ENCODE data around the gene S100A3.

S100A3 gene

DNA sequence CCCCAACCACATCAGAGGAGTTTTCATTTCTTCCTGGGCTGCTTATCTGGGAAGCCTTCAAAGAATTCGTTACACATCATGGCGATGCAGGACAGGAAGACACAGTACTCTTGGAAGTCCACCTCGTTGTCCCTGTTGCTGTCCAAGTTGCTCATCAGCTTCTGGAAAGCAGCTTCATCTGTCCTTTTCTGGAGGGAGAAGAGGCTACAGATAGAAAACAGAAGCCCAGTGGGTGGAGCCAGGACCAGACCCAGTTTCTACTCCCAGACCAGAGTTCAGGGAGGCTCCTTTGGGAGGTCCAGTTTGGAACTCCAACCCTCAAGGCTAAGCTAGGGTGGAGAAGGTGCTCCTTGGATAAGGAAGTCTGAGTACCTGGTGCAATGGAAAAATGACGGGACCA lies 5.3 kb downstream of the S100A3 start:
- TF ChIP-seq FOXM1 (IDR thresholded peaks at IDR 0.05; ENCODE audit: borderline replicate concordance, low read depth), result no peak
- no peak for TF ChIP-seq CEBPB (IDR thresholded peaks at IDR 0.05)
- TF ChIP-seq CREB1 (IDR thresholded peaks at IDR 0.05; ENCODE audit: low read depth), result no peak
- no peak for TF ChIP-seq TAF1 (IDR thresholded peaks at IDR 0.05; ENCODE audit: low read depth)
- TF ChIP-seq, protein P1, sequence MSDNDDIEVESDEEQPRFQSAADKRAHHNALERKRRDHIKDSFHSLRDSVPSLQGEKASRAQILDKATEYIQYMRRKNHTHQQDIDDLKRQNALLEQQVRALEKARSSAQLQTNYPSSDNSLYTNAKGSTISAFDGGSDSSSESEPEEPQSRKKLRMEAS (IDR thresholded peaks at IDR 0.05), result no peak
- no peak for TF ChIP-seq TEAD4 (IDR thresholded peaks at IDR 0.05)
- TF ChIP-seq EP300 (IDR thresholded peaks at IDR 0.05; ENCODE audit: borderline replicate concordance), result no peak
- TF ChIP-seq NFIC (IDR thresholded peaks at IDR 0.05), result no peak
- TF ChIP-seq, protein P2, sequence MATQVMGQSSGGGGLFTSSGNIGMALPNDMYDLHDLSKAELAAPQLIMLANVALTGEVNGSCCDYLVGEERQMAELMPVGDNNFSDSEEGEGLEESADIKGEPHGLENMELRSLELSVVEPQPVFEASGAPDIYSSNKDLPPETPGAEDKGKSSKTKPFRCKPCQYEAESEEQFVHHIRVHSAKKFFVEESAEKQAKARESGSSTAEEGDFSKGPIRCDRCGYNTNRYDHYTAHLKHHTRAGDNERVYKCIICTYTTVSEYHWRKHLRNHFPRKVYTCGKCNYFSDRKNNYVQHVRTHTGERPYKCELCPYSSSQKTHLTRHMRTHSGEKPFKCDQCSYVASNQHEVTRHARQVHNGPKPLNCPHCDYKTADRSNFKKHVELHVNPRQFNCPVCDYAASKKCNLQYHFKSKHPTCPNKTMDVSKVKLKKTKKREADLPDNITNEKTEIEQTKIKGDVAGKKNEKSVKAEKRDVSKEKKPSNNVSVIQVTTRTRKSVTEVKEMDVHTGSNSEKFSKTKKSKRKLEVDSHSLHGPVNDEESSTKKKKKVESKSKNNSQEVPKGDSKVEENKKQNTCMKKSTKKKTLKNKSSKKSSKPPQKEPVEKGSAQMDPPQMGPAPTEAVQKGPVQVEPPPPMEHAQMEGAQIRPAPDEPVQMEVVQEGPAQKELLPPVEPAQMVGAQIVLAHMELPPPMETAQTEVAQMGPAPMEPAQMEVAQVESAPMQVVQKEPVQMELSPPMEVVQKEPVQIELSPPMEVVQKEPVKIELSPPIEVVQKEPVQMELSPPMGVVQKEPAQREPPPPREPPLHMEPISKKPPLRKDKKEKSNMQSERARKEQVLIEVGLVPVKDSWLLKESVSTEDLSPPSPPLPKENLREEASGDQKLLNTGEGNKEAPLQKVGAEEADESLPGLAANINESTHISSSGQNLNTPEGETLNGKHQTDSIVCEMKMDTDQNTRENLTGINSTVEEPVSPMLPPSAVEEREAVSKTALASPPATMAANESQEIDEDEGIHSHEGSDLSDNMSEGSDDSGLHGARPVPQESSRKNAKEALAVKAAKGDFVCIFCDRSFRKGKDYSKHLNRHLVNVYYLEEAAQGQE (IDR thresholded peaks at IDR 0.05; ENCODE audit: low read depth), result no peak
- no peak for TF ChIP-seq ZBTB7A (IDR thresholded peaks at IDR 0.05; ENCODE audit: low read depth)
- no peak for TF ChIP-seq EGR1 (IDR thresholded peaks at IDR 0.05)
- no peak for TF ChIP-seq YY1 (IDR thresholded peaks at IDR 0.05; ENCODE audit: low read depth)
- no peak for TF ChIP-seq TCF12 (IDR thresholded peaks at IDR 0.05; ENCODE audit: low read depth)
- TF ChIP-seq, protein P3, sequence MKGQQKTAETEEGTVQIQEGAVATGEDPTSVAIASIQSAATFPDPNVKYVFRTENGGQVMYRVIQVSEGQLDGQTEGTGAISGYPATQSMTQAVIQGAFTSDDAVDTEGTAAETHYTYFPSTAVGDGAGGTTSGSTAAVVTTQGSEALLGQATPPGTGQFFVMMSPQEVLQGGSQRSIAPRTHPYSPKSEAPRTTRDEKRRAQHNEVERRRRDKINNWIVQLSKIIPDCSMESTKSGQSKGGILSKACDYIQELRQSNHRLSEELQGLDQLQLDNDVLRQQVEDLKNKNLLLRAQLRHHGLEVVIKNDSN (IDR thresholded peaks at IDR 0.05), result no peak
- no peak for TF ChIP-seq RAD21 (IDR thresholded peaks at IDR 0.05; ENCODE audit: low read depth)

DNA sequence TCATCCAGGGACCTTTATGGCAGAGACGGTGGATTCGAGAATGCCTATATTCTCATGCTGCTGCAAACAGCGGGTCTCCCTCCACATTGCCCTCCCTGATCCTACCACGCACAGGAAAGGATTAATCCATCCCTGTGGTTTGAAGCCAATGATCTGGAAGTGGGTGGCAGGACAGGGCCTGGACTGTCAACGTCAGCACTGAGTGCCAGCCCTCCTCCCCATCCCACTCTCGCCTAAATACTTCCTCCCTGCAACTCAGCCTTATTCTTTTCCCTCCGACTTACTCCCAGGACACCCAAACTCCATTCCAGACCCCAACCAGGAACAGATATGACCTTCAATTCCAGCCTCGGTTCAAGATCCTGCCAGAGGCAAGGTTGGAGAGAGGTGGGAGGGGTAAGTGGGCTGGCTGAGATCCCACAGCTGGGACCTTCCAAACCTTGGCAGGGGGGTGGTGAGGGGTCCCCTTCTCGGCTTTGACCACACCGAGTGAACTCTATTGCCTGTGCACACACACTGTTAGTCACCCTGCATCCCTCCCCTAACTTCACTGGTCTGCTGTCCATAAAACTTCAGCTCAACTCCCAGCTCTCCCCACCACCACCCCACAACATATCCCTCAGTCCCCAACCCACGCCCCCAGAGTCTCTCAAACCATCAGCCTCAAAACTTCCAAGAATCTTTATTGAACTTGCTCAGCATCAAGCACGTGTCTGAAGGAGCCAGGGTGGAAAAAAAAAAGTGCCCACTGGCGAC lies 5.9 kb downstream of the S100A3 start:
- no peak for TF ChIP-seq ZBTB7A (IDR thresholded peaks at IDR 0.05; ENCODE audit: low read depth)
- no peak for TF ChIP-seq CEBPB (IDR thresholded peaks at IDR 0.05)
- no peak for TF ChIP-seq CREB1 (IDR thresholded peaks at IDR 0.05; ENCODE audit: low read depth)
- TF ChIP-seq, protein P2 (IDR thresholded peaks at IDR 0.05; ENCODE audit: low read depth), result no peak
- TF ChIP-seq EP300 (IDR thresholded peaks at IDR 0.05; ENCODE audit: borderline replicate concordance), result no peak
- TF ChIP-seq, protein P1 (IDR thresholded peaks at IDR 0.05), result no peak
- TF ChIP-seq TAF1 (IDR thresholded peaks at IDR 0.05; ENCODE audit: low read depth), result no peak
- TF ChIP-seq RAD21 (IDR thresholded peaks at IDR 0.05; ENCODE audit: low read depth), result no peak
- TF ChIP-seq EGR1 (IDR thresholded peaks at IDR 0.05), result no peak
- TF ChIP-seq TEAD4 (IDR thresholded peaks at IDR 0.05), result no peak
- TF ChIP-seq YY1 (IDR thresholded peaks at IDR 0.05; ENCODE audit: low read depth), result no peak
- TF ChIP-seq, protein P3 (IDR thresholded peaks at IDR 0.05), result no peak

DNA sequence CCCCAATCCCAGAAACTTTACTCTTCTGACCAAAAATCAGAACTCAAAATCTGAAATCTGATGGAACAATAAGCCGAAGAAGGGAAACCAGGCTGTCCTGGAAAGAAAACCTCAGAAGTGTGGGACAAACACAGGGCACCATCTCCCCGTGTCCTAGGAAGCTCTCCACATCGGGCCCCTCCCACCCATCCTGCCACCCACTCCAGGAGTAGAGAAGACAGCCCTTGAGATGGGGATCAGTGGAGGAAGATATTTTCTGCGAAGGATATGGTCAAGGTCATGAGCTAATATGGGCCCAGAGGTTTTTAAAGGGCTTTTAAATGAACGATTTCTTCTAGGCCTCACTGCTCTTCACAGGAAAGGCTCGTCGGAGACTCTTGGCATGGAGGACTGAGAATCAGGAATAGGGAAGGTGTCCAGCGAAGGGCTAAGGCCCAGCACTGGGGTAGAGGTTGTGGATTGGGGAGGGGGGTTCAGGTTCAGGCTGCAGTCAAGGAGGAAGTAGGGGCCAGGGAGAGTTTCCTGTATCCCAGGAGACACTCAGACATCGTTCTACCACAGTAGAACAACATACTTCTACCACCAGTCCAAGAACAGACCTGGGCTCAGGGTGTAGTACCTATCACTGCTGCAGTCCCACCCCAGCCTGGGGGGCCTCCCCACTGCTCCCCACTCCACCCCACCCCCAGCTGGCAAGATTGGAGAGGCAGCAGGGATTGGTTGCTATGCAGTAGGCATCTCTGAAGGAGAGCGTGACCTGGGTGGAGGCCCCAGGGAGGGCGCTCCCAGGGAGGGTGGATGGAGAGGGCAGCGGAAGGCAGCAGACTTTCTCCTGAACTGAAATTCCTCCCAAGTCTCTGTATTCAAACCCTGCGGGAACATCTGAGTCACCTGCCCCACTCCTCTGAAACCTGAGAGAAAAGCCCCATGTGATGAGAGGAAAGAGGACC lies 7.1 kb downstream of the S100A3 start:
- TF ChIP-seq EGR1 (IDR thresholded peaks at IDR 0.05) (no peak), YY1 (IDR thresholded peaks at IDR 0.05; ENCODE audit: low read depth) (no peak), ZBTB7A (IDR thresholded peaks at IDR 0.05; ENCODE audit: low read depth) (no peak), TCF12 (IDR thresholded peaks at IDR 0.05; ENCODE audit: low read depth) (no peak), NFIC (IDR thresholded peaks at IDR 0.05) (no peak), RAD21 (IDR thresholded peaks at IDR 0.05; ENCODE audit: low read depth) (no peak)
- TF ChIP-seq, protein P3 (IDR thresholded peaks at IDR 0.05), result no peak

DNA sequence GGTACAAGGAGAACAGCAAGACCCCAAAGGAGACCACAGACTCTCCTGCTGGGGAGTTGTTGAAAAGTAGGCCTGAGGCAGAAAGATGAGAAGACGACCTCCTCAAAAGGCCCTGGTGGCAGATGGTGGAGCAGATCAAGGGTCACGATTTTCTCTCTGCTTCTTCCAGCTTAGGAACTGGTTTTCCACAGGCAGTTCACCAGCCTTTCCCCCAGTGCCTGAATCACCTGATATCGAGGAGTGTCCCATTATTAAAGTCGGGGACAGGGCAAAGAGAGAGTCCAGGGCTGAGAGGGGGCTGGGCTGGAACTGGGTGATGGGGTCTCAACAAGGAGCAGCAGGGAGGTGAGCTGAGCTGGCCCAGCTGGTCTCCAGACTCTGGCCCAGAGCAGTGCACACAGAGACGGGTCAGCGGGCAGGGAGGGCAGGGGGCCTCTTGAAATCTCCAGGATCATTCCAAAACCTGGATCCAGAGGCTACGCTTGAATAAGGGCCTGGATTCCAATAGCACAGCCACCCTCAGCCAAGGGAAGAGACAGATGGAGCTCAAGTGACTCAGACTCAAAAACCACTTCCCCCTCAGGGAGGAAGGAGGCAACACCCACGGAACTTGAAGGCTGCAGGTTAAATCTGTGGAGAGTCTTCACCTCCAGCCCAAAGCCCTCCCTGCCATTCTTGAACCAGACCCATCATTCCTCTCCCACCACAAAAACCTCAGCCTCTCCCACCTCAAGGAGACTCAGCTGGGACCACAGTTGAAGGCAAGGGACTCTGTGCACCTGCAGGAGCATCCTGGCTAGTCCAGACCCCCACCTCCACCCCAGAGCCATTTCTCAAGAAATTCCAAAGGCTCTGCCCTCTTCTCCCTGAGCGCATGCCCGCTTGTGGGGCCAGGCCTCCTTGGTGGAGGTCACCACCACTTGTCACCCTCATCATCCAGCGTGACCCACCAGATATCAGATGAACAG lies 8.4 kb downstream of the S100A3 start, which contains the start of gene S100A5:
Gene S100A5 (minus strand): TSS at position 541 of the 968 bp plus-strand sequence. CDS start 743 bp downstream, outside the sequence.
- TF ChIP-seq ZBTB7A (IDR thresholded peaks at IDR 0.05; ENCODE audit: low read depth) (no peak), EGR1 (IDR thresholded peaks at IDR 0.05) (no peak), NFIC (IDR thresholded peaks at IDR 0.05) (no peak), TCF12 (IDR thresholded peaks at IDR 0.05; ENCODE audit: low read depth) (no peak), CREB1 (IDR thresholded peaks at IDR 0.05; ENCODE audit: low read depth) (no peak), FOXM1 (IDR thresholded peaks at IDR 0.05; ENCODE audit: borderline replicate concordance, low read depth) (no peak), TAF1 (IDR thresholded peaks at IDR 0.05; ENCODE audit: low read depth) (no peak), RAD21 (IDR thresholded peaks at IDR 0.05; ENCODE audit: low read depth) (no peak), TEAD4 (IDR thresholded peaks at IDR 0.05) (no peak), CEBPB (IDR thresholded peaks at IDR 0.05) (no peak)
- TF ChIP-seq, protein P2 (IDR thresholded peaks at IDR 0.05; ENCODE audit: low read depth), result no peak
